NCI-H524 treated with DMSO at 0.1 percent for 48 hours (cell line): ENCODE results near the gene PIGW.

ENCODE experiments used
- DNase-seq: peaks from one replicate; lab custom pipeline; 2025; lab: John Stamatoyannopoulos, UW

PIGW gene

GRCh38 chr17:36546418-36547093, 11.8 kb downstream of the PIGW start:
- no peak for DNase-seq

- DNase-seq: no peak
These were observed 13.0 kb downstream of the PIGW start for GRCh38 chr17:36547776-36548175.

- no peak for DNase-seq
These were observed 16.0 kb downstream of the PIGW start for GRCh38 chr17:36550491-36551417.

- no peak for DNase-seq
These were observed 18.7 kb downstream of the PIGW start for GRCh38 chr17:36553459-36553858.

- DNase-seq: no peak
These were observed 31.3 kb downstream of the PIGW start for GRCh38 chr17:36566081-36566480.

- DNase-seq: no peak
These were observed 40.2 kb downstream of the PIGW start for GRCh38 chr17:36575028-36575427.

GRCh38 chr17:36576793-36577192, 42.0 kb downstream of the PIGW start:
- no peak for DNase-seq

GRCh38 chr17:36578671-36579070, 43.9 kb downstream of the PIGW start:
- no peak for DNase-seq

- DNase-seq: no peak
These were observed 49.0 kb downstream of the PIGW start for GRCh38 chr17:36583787-36584186.

GRCh38 chr17:36586138-36586537, 51.4 kb downstream of the PIGW start:
- DNase-seq: no peak
